PC-9 (cell line): Measurements from ENCODE around the gene SLC22A4. TPM values are rescaled to one million over a fixed set of nuclear protein-coding genes. Genes with fewer than 3 reads are reported as not detected.

ENCODE experiments used
- BruUV-seq: library from RNA; stranded (reverse); fragments of 400-500 nt; replicated peaks from 2 replicates; lab custom pipeline; 2021; lab: Mats Ljungman, UMichigan
- CTCF ChIA-PET: fragments of 300-600 bp; sonication (Branson Sonifier 250); formaldehyde crosslinking; loops from one replicate; lab custom pipeline; 2022; ENCODE audit warnings: antibody characterized with exemption; lab: Charles Lee
- POLR2A ChIA-PET: fragments of 300-600 bp; sonication (Branson Sonifier 250); formaldehyde crosslinking; loops from one replicate; lab custom pipeline; 2022; ENCODE audit warnings: antibody characterized with exemption; ENCODE audit not compliant: unreplicated experiment; lab: Charles Lee
- DNase-seq, 2 experiments: peaks; one replicate each; pipeline versions ENCODE4 v3.0.0 to v3.0.0-alpha.2; 2015 to 2022; ENCODE audit warnings: mixed read lengths in 1 of 2
- H2AFZ ChIP-seq: fragments of 200-600 bp; sonication (generic); 2 replicates; pipeline ENCODE4 v1.8.1; 2017; ENCODE audit warnings: antibody characterized with exemption
- H3F3A ChIP-seq: fragments of 200-600 bp; sonication (generic); 2 replicates; pipeline ENCODE4 v1.8.1; 2017; ENCODE audit warnings: antibody characterized with exemption, mild to moderate bottlenecking, low read depth; ENCODE audit not compliant: insufficient read depth
- H3K27ac ChIP-seq: fragments of 200-600 bp; sonication (generic); 2 replicates; pipeline ENCODE4 v1.6.1; 2016; ENCODE audit warnings: mixed run types
- H3K27me3 ChIP-seq: fragments of 200-600 bp; sonication (generic); 2 replicates; pipeline ENCODE4 v1.6.1; 2016; ENCODE audit warnings: low read depth, mixed run types; ENCODE audit not compliant: insufficient read depth
- H3K36me3 ChIP-seq: fragments of 200-600 bp; sonication (generic); 2 replicates; pipeline ENCODE4 v1.6.1; 2016; ENCODE audit warnings: low read depth, mixed run types
- H3K4me1 ChIP-seq: fragments of 200-600 bp; sonication (generic); replicated peaks from 2 replicates; pipeline ENCODE4 v1.6.1; 2016; ENCODE audit warnings: mixed run types; ENCODE audit not compliant: insufficient read depth
- H3K4me2 ChIP-seq: fragments of 200-600 bp; sonication (generic); 2 replicates; pipeline ENCODE4 v1.6.1; 2017; ENCODE audit warnings: mixed run types
- H3K4me3 ChIP-seq: fragments of 200-600 bp; sonication (generic); 2 replicates; pipeline ENCODE4 v1.6.1; 2016; ENCODE audit warnings: mixed run types
- H3K79me2 ChIP-seq: fragments of 200-600 bp; sonication (generic); 2 replicates; pipeline ENCODE4 v1.6.1; 2017; ENCODE audit warnings: low read depth, mixed run types
- H3K9me2 ChIP-seq: fragments of 200-600 bp; sonication (generic); 2 replicates; pipeline ENCODE4 v1.8.1; 2017; ENCODE audit warnings: mild to moderate bottlenecking; ENCODE audit not compliant: insufficient read depth
- H3K9me3 ChIP-seq: fragments of 200-600 bp; sonication (generic); 2 replicates; pipeline ENCODE4 v1.8.1; 2016; ENCODE audit warnings: low read depth; ENCODE audit not compliant: insufficient read depth
- H4K20me1 ChIP-seq: fragments of 200-600 bp; sonication (generic); 2 replicates; pipeline ENCODE4 v1.8.1; 2017; ENCODE audit not compliant: insufficient read depth
- EZH2 ChIP-seq: fragments of 200-600 bp; sonication (generic); IDR thresholded peaks from 2 replicates; pipeline ENCODE4 v1.8.0; 2017; ENCODE audit warnings: antibody characterized with exemption, low read depth
- intact Hi-C: fragments of 100-400 bp; cut with micrococcal nuclease; formaldehyde crosslinking; loops from one replicate; pipeline ENCODE4 v1.10.0; 2022; ENCODE audit not compliant: unreplicated experiment
- total RNA-seq: library from RNA; stranded (reverse); gene quantifications from 2 replicates; pipeline ENCODE4 v1.2.3, GENCODE V29; 2021
- TF ChIP-seq, protein P1 (sequence below): fragments of 200-600 bp; sonication (generic); conservative IDR thresholded peaks from 2 replicates; pipeline ENCODE4 v1.6.1; 2017; ENCODE audit warnings: mixed run types, antibody characterized with exemption, mild to moderate bottlenecking, moderate library complexity

Gene SLC22A4
- total RNA-seq, 1 experiment from 2014 or later, result 4.2 TPM

- Histone ChIP-seq H3K4me1 (no peaks in the 10 kb centered on the region), H3K79me2 (no peaks in the 10 kb centered on the region), H3K27ac (no peak overlapping the region), H2AFZ (no peak overlapping the region), H3K9me2 (no peaks in the 10 kb centered on the region), H3K36me3 (no peaks in the 10 kb centered on the region), H3K27me3 (no peaks in the 10 kb centered on the region), H3K4me2 (no peak overlapping the region), H3K9me3 (no peaks in the 10 kb centered on the region), H3K4me3 (no peak overlapping the region), H4K20me1 (no peaks in the 10 kb centered on the region), H3F3A (no peaks in the 10 kb centered on the region)
- DNase-seq, result peak in 1 of 2 experiments; percentile 41
- no peak for TF ChIP-seq EZH2
- TF ChIP-seq, protein P1, sequence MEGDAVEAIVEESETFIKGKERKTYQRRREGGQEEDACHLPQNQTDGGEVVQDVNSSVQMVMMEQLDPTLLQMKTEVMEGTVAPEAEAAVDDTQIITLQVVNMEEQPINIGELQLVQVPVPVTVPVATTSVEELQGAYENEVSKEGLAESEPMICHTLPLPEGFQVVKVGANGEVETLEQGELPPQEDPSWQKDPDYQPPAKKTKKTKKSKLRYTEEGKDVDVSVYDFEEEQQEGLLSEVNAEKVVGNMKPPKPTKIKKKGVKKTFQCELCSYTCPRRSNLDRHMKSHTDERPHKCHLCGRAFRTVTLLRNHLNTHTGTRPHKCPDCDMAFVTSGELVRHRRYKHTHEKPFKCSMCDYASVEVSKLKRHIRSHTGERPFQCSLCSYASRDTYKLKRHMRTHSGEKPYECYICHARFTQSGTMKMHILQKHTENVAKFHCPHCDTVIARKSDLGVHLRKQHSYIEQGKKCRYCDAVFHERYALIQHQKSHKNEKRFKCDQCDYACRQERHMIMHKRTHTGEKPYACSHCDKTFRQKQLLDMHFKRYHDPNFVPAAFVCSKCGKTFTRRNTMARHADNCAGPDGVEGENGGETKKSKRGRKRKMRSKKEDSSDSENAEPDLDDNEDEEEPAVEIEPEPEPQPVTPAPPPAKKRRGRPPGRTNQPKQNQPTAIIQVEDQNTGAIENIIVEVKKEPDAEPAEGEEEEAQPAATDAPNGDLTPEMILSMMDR, result peak; percentile 62
- CTCF ChIA-PET, result no interaction called here
- BruUV-seq, result no TSS peak
- POLR2A ChIA-PET, result no interaction called here
- intact Hi-C loops, result no loop called here
Measured at GRCh38 chr5:132283423-132284043, 10.7 kb upstream of the SLC22A4 start.

- Histone ChIP-seq H3K27ac (no peak overlapping the region), H3K9me2 (no peaks in the 10 kb centered on the region), H3K27me3 (no peaks in the 10 kb centered on the region), H3K4me2 (no peak overlapping the region), H3F3A (0 out of 2 replicates have a peak, but pooled peaks cover 5% of the 10 kb centered on the region), H4K20me1 (no peaks in the 10 kb centered on the region), H3K79me2 (no peaks in the 10 kb centered on the region), H3K4me1 (peaks cover 13% of the 10 kb centered on the region), H2AFZ (no peak overlapping the region), H3K36me3 (no peaks in the 10 kb centered on the region), H3K4me3 (no peak overlapping the region), H3K9me3 (no peaks in the 10 kb centered on the region)
- CTCF ChIA-PET, result no interaction called here
- POLR2A ChIA-PET, result no interaction called here
- no peak for TF ChIP-seq EZH2
- TF ChIP-seq, protein P1, result no peak
- no TSS peak for BruUV-seq
- no peak for DNase-seq
- intact Hi-C loops, result no loop called here
Measured at GRCh38 chr5:132289097-132289496, 5.1 kb upstream of the SLC22A4 start.

DNA sequence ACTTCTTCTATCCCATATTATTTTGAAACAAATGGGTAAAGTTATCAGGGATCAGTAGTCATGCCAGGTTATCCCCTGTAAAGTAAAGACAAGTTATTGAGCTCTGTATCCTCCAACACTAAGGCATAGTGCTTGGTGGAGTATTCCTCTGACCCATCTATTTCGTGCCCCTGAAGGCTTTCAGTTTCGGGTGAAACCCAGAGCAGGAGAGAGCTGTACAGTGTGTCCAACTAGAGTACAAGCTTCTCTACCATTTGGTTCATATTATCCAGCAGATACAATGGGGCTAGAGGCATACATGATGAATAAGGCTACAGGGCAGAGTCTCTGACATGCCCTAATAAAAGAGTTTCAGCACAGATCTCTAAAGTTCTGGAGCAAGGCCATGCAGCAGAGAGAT, 3.2 kb upstream of the SLC22A4 start:
- CTCF ChIA-PET, result interaction anchor here (0.8 kb wide), 1 partner anchor 11 kb away, joined by 3 read pairs; no protein-coding TSS in a partner anchor
- no peaks in the 10 kb centered on the region for H3K27me3 ChIP-seq

More for the DNA sequence above, 3.2 kb upstream of the SLC22A4 start:
- no peaks in the 10 kb centered on the region for H3K9me2 ChIP-seq
- H3K36me3 ChIP-seq, result no peaks in the 10 kb centered on the region
- H2AFZ ChIP-seq, result no peak overlapping the region
- BruUV-seq, result no TSS peak
- POLR2A ChIA-PET, result no interaction called here
- no peak overlapping the region for H3K4me2 ChIP-seq
- H4K20me1 ChIP-seq, result no peaks in the 10 kb centered on the region
- H3K27ac ChIP-seq, result no peak overlapping the region
- H3K79me2 ChIP-seq, result peaks cover 4% of the 10 kb centered on the region; the same call in 1 of the 2 replicates
- no peak for DNase-seq
- TF ChIP-seq EZH2, result no peak
- TF ChIP-seq, protein P1, result no peak
- H3K9me3 ChIP-seq, result no peaks in the 10 kb centered on the region
- no peak overlapping the region for H3K4me3 ChIP-seq
- H3F3A ChIP-seq, result peaks cover 17% of the 10 kb centered on the region
- intact Hi-C loops, result loop anchor here (10.0 kb wide), 2 partner anchors 204 to 226 kb away; partner anchors contain the start of genes IL3 and IRF1
- peaks cover 21% of the 10 kb centered on the region for H3K4me1 ChIP-seq
